NB4 (cell line): ENCODE results near the gene EPHA4.

Experiments used
- DNase-seq: peaks from one replicate; pipeline ENCODE4 v3.0.0; 2010; ENCODE audit warnings: low read depth
- H3K4me3 ChIP-seq: one replicate; pipeline ENCODE4 v1.5.1; 2011; ENCODE audit warnings: mild to moderate bottlenecking, low read depth, low read length, moderate library complexity
- CTCF ChIP-seq: IDR thresholded peaks from one replicate; pipeline ENCODE4 v1.5.1; 2012; ENCODE audit warnings: low read depth, low read length
- MYC ChIP-seq: IDR thresholded peaks from 2 replicates; pipeline ENCODE4 v1.6.1; 2011; ENCODE audit warnings: low read depth, low read length
- POLR2A ChIP-seq: IDR thresholded peaks from 2 replicates; pipeline ENCODE4 v1.6.1; 2011; ENCODE audit warnings: mild to moderate bottlenecking; ENCODE audit not compliant: insufficient read length; ENCODE audit errors: extremely low read depth
- TF ChIP-seq, protein P1 (sequence below): IDR thresholded peaks from 2 replicates; pipeline ENCODE4 v1.6.1; 2011; ENCODE audit warnings: low read depth, low read length

The EPHA4 gene

DNA sequence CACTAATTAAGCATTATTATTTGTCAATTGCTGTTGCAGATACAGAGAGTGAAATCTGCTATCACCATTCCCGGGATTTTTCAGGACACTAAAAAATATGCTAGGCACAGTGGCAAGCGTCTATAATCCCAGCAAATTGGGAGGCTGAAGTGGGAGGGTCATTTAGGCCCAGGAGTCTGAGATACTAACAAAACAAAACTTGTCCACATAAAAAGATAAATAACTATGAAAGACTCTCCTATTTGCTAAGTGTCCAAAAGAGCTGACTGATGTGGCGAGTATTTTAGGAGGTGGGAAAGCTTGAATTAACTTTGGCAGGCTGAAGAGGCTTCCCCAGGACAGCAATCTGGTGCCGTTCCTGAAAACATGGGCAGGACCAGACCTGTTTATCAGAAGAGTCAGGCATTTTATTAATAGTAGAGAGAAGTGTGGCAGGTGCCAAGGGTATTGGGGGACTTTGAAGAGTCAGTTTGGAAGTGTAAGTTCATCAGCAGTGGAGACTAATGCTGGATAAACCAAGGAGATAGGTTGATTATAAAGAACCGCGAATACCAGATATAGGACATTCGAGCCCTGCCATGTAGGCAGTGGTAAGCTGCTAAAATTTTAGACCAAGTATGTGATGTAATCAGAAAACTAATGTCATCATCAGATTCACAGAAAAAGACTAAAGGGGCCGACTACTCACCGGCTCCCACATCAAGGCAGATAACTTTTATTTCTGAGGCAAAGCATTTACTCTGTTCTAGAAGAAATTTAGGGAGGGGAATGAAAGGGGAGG is 201.8 kb downstream of the EPHA4 start:
- TF ChIP-seq, protein P1, sequence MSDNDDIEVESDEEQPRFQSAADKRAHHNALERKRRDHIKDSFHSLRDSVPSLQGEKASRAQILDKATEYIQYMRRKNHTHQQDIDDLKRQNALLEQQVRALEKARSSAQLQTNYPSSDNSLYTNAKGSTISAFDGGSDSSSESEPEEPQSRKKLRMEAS: no peak
- TF ChIP-seq MYC: no peak
- TF ChIP-seq CTCF: no peak
- TF ChIP-seq POLR2A: no peak
- DNase-seq: no peak
- H3K4me3 ChIP-seq: no peak overlapping the region
